ENCODE results near the gene RAB3A. TPM values are rescaled to one million over a fixed set of nuclear protein-coding genes. Genes with fewer than 3 reads are reported as not detected.
"Not testable (repeated sequence)": the region's sequence is repeated elsewhere in the genome, so short reads cannot be mapped to it uniquely, and the experiment has no call there.

The RAB3A gene
- total RNA-seq, 1 donor from 2014 or later: 9.6 TPM

DNA sequence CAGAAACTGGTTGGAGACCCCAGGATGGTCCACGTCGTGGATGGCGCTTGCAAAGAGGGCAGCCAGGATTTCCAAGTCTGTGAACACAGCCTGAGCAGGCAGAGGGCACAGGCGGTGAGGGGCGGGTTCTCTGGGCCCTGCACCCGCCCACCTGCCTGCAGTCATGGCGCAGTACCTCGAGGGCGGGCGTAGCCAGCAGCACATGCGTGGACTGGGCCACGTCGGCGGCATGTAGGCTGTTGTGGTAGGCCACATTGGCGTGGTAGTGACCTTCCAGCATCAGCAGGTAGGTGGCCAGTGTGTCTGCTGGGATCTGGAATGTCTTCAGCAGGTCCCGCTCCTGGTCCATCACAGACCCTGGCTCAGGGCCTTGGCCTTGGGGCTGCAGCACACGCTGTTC, 14.3 kb upstream of the RAB3A start:
- Mint-ChIP-seq H3K4me1 (peaks cover 7% of the 10 kb centered on the region), H3K36me3 (ENCODE audit: low read depth) (no peaks in the 10 kb centered on the region), H3K9me3 (no peaks in the 10 kb centered on the region), H3K4me3 (no peak overlapping the region), H3K27ac (no peak overlapping the region), H3K27me3 (peaks cover 18% of the 10 kb centered on the region)
- DNase-seq: no peak
- intact Hi-C loops (cut with micrococcal nuclease): no loop called here

DNA sequence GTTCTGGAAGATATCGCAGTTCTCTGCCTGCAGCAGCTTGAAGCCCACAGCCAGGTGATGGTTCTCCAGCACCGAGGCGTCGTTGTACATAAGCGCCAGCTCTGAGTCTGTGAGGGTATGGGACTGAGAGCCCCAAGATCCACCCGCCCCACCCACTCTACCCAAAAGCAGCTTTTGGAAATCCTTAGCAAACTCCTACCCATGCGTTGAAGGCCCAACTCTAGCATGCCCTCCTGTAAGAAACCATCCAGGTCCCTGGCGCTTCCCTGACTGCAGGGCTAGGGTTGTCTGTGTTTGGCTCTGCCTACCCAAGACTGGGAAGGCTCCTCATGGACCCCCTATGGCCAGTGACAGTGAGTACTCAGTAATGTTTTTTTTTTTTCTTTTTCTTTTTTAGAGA, 12.9 kb upstream of the RAB3A start:
- no peaks in the 10 kb centered on the region for H3K36me3 Mint-ChIP-seq (ENCODE audit: low read depth)
- DNase-seq: no peak
- no peak overlapping the region for H3K27ac Mint-ChIP-seq
- H3K4me1 Mint-ChIP-seq: peaks cover 7% of the 10 kb centered on the region
- no peaks in the 10 kb centered on the region for H3K9me3 Mint-ChIP-seq
- H3K27me3 Mint-ChIP-seq: peaks cover 15% of the 10 kb centered on the region
- intact Hi-C loops (cut with micrococcal nuclease): no loop called here
- H3K4me3 Mint-ChIP-seq: no peak overlapping the region

DNA sequence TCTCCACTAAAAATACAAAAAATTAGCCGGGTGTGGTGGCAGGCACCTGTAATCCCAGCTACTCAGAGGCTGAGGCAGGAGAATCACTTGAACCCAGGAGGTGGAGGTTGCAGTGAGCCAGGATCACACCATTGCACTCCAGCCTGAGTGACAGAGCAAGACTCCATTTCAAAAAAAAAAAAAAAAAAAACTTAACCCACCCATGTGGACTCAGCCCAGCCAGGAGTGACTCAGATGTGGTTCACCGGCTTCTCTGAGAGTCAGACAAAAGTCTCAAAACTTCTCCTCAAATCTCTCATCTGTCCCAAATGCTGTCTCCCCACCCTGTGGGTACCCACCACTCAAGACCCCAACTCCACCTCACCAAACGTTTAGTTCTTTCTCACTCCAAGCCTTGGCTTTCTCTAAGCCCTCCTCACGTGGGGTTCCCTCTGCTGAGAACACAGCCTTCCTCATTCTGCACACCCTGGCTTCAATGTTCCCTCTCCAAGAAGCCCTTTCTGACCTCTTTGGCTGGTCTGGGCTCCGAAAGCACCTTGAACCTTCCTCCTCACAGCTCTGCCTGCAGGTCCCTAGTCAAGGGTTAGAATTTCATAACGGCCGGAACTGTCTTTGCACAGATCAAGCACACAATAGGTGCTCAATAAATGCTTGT, 11.1 kb upstream of the RAB3A start:
- no peak overlapping the region for H3K27ac Mint-ChIP-seq
- H3K4me3 Mint-ChIP-seq: no peak overlapping the region
- intact Hi-C loops (cut with micrococcal nuclease): no loop called here
- peaks cover 5% of the 10 kb centered on the region for H3K4me1 Mint-ChIP-seq
- H3K9me3 Mint-ChIP-seq: no peaks in the 10 kb centered on the region
- no peaks in the 10 kb centered on the region for H3K36me3 Mint-ChIP-seq (ENCODE audit: low read depth)
- DNase-seq: no peak
- H3K27me3 Mint-ChIP-seq: peaks cover 8% of the 10 kb centered on the region

DNA sequence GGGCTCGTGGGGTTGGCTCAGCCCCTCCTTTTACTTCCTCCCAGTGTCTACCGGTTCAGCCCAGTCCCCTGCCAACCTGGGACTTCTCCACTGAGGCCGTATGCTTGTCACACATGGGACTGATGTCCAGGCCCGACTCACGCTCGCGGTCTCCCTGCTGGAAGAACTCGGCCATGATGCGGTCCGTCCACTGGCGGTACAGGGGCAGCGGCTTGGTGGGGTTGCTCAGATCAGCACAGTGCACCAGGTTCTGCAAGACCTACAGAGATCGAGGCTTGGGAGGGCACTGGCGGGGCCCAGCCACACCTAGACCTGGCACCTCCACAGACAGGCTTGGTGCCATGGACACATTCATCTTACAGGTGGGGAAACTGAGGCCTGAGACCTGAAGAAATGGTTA, 7.8 kb upstream of the RAB3A start:
- no peak overlapping the region for H3K27ac Mint-ChIP-seq
- no peak overlapping the region for H3K4me3 Mint-ChIP-seq

DNA sequence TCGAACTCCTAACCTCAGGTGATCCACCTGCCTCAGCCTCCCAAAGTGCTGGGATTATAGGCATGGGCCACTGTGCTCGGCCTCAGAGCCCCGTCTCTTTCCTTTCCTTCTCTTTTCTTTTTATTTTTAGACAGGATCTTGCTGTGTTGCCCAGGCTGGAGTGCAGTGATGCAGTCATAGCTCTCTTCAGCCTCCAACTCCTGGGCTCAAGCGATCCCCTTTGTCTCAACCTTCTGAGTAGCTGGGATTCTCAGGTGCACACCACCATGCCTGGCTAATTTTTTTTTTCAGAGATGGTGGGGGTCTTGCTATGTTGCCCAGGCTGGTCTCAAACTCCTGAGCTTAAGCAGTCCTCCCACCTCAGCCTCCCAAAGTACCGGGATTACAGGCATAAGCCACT, 6.1 kb upstream of the RAB3A start:
- DNase-seq; H3K27me3 Mint-ChIP-seq; H3K4me1 Mint-ChIP-seq; intact Hi-C loops (cut with micrococcal nuclease); H3K27ac Mint-ChIP-seq; H3K36me3 Mint-ChIP-seq (ENCODE audit: low read depth); H3K9me3 Mint-ChIP-seq; H3K4me3 Mint-ChIP-seq: not testable (repeated sequence)

More for the DNA sequence above, 7.8 kb upstream of the RAB3A start:
- Mint-ChIP-seq H3K27me3 (peaks cover 10% of the 10 kb centered on the region), H3K9me3 (no peaks in the 10 kb centered on the region), H3K4me1 (peaks cover 5% of the 10 kb centered on the region), H3K36me3 (ENCODE audit: low read depth) (no peaks in the 10 kb centered on the region)
- no peak for DNase-seq
- intact Hi-C loops (cut with micrococcal nuclease): no loop called here

DNA sequence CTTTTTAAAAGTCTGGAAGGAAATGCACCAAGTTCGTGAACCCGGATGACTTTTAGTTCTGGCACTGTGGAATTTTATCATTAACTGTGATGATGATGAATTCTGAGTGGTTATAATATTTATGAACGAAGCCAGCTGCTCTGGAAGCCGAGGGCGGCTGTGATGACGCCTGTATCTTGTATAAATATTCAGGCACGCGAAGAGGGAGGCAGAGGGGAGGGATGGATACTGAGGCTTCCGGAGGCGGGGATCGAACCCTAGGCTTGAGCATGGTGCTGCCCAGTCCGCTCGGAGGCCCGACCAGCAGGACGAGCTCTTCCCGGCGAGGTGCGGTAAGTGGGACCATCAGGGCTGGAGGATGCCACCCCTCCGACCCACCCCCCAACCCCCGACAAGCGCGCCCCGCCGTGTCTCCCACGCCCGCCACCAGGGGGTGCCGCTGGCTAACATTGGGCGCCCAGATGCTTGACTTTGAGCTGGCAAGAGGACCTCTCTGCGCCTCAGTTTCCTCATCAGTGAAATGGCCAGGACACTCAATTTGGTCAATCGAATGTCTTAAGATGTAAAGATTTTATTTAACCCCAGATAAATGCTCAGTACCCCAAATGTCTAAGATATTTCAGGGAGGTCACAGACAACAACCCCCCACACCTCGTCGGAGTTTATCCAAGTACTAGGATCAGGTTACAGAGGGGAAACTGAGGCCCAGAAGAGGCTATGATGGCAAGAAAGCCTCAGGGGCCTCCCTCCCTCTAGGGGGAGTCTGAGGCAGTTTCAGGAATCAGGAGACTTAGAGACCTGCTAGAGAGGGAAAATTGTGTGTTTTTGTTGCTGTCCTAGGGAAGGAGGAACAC, 4.5 kb upstream of the RAB3A start:
- Mint-ChIP-seq H3K9me3 (no peaks in the 10 kb centered on the region), H3K27ac (no peak overlapping the region), H3K27me3 (peaks cover 5% of the 10 kb centered on the region), H3K4me3 (no peak overlapping the region), H3K4me1 (peaks cover 6% of the 10 kb centered on the region), H3K36me3 (ENCODE audit: low read depth) (no peaks in the 10 kb centered on the region)
- intact Hi-C loops (cut with micrococcal nuclease): loop anchor here (1.0 kb wide), 1 partner anchor 43 kb away; no protein-coding TSS in a partner anchor
- DNase-seq: peak; percentile 88

DNA sequence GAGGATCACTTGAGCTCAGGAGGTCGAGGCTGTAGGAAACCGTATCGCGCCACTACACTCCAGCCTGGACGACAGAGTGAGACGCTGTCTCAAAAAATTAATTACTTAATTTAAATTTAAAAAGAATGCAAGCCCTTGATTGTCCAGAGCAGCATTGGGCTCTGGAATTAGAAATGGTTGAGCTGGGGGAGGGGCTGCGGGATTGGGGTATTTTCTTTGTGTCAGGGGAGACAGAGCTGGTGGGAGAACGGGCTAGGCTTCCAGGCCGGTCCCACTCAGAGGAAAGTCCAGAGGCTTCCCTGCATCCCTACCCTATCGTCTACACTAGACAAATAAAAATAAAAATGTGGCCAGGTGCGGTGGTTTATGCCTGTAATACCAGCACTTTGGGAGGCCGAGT, 2.2 kb upstream of the RAB3A start:
- Mint-ChIP-seq H3K9me3 (no peaks in the 10 kb centered on the region), H3K4me3 (no peak overlapping the region), H3K27me3 (peaks cover 5% of the 10 kb centered on the region), H3K27ac (no peak overlapping the region), H3K4me1 (peaks cover 21% of the 10 kb centered on the region), H3K36me3 (ENCODE audit: low read depth) (peaks cover 8% of the 10 kb centered on the region)
- no peak for DNase-seq
- intact Hi-C loops (cut with micrococcal nuclease): no loop called here

DNA sequence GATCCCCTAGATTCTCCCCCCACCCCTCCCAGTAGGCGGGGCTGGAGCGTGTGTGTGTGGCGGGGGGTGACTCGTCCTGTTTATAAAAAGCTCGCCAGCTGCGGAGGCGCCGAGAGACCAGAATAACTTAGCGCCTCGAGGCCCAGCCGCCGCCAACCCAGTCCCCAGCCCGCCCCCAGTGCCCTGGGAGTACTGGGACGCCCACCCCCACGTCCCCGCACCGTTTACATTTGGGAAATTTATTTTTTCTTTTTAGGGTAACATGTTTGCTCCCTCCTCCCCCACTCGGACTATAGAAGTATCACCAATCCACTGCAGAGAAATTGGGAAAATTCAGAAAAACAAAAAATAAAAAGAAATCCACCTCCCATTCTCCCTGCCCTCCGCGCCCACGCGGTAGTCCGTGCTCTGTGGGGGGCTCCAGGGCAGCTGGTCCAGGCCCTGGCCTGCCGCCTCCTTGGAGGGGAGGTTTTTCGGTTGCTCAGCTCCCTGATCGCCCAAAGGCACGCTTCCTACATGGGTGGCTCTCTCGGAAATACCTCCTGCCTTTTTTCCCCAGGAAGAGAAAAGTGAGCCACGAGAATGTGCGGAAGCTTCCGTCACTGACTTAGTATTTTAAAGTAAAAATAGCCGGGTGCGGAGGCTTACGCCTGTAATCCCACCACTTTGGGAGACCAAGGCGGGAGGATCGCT, 1.5 kb upstream of the RAB3A start:
- intact Hi-C loops (cut with micrococcal nuclease): loop anchor here (2.0 kb wide), 2 partner anchors 19 to 73 kb away; no protein-coding TSS in a partner anchor
- peaks cover 21% of the 10 kb centered on the region for H3K4me1 Mint-ChIP-seq
- H3K4me3 Mint-ChIP-seq: peak overlapping the region; percentile 84
- H3K27ac Mint-ChIP-seq: peak overlapping the region; percentile 95
- DNase-seq: peak; percentile 87
- peaks cover 5% of the 10 kb centered on the region for H3K27me3 Mint-ChIP-seq
- no peaks in the 10 kb centered on the region for H3K9me3 Mint-ChIP-seq
- peaks cover 9% of the 10 kb centered on the region for H3K36me3 Mint-ChIP-seq (ENCODE audit: low read depth)

DNA sequence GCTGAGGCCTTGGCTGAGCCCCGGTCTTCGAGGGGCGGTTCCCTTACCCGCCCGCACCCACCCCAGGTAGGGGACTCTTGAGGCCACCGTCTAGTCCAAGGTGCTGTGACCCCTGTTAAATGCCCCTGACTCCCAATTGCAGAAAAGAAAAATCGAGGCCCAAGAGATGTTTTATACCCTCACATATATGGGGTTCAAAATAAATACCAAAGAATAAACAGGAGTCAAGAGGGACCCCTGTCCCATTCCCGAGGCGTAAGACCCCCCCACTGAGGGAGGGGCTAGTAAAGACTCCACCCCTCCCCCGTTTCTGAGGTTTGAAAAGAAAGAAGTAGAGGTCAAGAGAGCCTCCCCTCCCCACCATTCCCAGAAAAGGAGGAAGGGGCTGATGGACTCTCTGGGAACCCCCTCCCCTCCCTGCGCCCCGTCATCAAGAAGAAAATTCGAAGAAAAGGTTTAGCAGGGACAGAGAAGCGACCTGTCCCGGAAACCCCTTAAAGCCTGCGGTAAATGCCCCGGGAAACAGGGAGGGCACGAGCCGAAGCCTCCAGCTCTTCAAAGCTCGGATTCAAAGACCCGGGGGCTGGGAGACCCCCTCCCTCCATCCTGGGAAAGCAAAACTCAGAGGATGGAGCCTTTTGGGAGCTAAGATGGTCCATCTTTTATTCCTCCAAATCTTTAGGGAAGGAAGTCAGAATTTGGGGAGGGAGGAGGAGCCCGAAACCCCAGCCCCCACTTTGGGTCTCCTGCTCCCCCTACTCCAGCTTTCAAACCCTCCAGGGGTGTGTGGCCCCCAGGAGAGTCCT, 755 bp upstream of the RAB3A start:
- H3K27me3 Mint-ChIP-seq: peaks cover 3% of the 10 kb centered on the region
- peak overlapping the region; percentile 95 for H3K27ac Mint-ChIP-seq
- no peaks in the 10 kb centered on the region for H3K9me3 Mint-ChIP-seq
- H3K36me3 Mint-ChIP-seq (ENCODE audit: low read depth): peaks cover 10% of the 10 kb centered on the region
- H3K4me1 Mint-ChIP-seq: peaks cover 21% of the 10 kb centered on the region
- H3K4me3 Mint-ChIP-seq: peak overlapping the region; percentile 84
- peak; percentile 88 for DNase-seq
- intact Hi-C loops (cut with micrococcal nuclease): loop anchor here (1.0 to 5.0 kb wide), 5 partner anchors 12 to 213 kb away; partner anchors contain the start of genes LSM4 and SSBP4

DNA sequence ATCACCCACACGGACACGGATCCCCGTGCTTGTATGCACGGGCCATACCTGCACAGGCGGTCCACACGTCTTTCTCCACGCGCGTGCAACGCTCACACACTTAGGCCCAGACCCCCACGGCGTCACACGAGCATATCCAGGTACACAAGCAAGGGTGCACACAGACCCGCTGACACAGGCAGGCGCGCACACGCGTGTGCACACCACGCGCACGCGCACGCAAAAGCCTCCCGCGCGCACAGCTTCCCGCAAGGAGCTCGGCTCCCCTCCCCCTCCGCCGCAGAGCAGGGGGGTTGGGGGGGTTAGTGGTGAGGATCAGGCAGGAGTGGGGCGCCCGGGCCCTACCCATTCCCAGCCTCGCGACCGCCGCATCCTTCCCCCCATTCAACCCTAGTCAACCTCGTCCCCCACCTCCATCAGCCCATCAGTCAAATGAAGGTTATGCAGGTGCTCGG, 407 bp downstream of the RAB3A start:
- peak overlapping the region; percentile 97 for H3K4me3 Mint-ChIP-seq
- peaks cover 12% of the 10 kb centered on the region for H3K36me3 Mint-ChIP-seq (ENCODE audit: low read depth)
- peak overlapping the region; percentile 87 for H3K27ac Mint-ChIP-seq
- DNase-seq: peak; percentile 88
- peaks cover 21% of the 10 kb centered on the region for H3K4me1 Mint-ChIP-seq
- H3K27me3 Mint-ChIP-seq: peaks cover 3% of the 10 kb centered on the region
- H3K9me3 Mint-ChIP-seq: no peaks in the 10 kb centered on the region
- intact Hi-C loops (cut with micrococcal nuclease): loop anchor here (1.0 to 5.0 kb wide), 2 partner anchors 137 to 214 kb away; partner anchors contain the start of genes PGPEP1 and SSBP4

DNA sequence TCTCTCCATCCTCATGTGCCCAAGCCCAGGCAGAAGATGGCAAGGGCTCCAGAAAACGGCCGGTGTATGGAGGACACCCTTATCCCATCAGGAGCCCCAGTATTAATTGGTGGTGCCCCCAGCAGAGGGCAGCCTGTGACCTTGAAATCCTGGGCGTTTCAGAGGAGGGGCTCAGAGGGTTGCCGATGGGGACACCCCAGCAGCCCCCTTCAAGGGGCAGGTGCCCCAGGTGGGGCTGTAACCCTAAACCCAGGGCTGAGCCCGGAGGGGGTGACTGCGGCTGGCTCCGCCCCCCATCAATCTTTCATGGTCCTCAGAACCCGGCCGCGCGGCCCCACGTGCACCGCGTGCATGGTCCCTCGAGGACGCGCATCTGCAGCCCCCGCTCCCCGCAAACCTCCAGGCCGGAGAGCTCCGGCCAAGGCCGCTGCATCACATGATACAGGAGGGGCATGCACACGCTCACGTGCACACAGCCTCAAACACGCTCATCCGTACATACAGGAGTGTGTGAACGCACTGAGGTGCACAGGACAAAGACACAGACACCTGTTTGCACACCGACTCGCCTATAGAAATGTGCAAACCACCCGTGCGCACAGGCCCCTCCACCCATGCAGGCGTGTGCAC, 949 bp downstream of the RAB3A start:
- peak overlapping the region; percentile 97 for H3K4me3 Mint-ChIP-seq
- peak overlapping the region; percentile 87 for H3K27ac Mint-ChIP-seq
- DNase-seq: peak; percentile 78
- peaks cover 23% of the 10 kb centered on the region for H3K4me1 Mint-ChIP-seq
- no peaks in the 10 kb centered on the region for H3K9me3 Mint-ChIP-seq
- intact Hi-C loops (cut with micrococcal nuclease): loop anchor here (1.0 to 5.0 kb wide), 2 partner anchors 137 to 214 kb away; partner anchors contain the start of genes PGPEP1 and SSBP4
- H3K36me3 Mint-ChIP-seq (ENCODE audit: low read depth): peaks cover 17% of the 10 kb centered on the region
- peaks cover 2% of the 10 kb centered on the region for H3K27me3 Mint-ChIP-seq

DNA sequence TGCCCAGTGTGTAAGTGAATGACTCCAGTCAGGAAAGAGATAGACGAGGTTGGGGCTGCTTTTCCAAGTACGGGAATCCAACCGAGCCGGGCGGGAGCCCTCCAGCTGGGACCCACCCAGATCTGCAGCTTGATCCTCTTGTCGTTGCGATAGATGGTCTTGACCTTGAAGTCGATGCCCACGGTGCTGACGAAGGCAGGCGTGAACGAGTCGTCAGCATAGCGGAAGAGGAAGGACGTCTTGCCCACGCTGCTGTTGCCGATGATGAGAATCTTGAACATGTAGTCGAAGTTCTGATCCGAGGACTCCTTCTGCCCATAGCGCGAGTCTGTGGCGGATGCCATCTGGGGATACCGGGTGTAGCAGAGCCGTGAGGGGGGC, 1.5 kb downstream of the RAB3A start:
- intact Hi-C loops (cut with micrococcal nuclease): loop anchor here (5.0 kb wide), 1 partner anchor 215 kb away; the partner anchor contains the start of gene SSBP4
- no peak for DNase-seq
- no peaks in the 10 kb centered on the region for H3K9me3 Mint-ChIP-seq
- peaks cover 2% of the 10 kb centered on the region for H3K27me3 Mint-ChIP-seq
- H3K36me3 Mint-ChIP-seq (ENCODE audit: low read depth): peaks cover 18% of the 10 kb centered on the region
- peaks cover 23% of the 10 kb centered on the region for H3K4me1 Mint-ChIP-seq
- H3K4me3 Mint-ChIP-seq: peak overlapping the region; percentile 97
- no peak overlapping the region for H3K27ac Mint-ChIP-seq

DNA sequence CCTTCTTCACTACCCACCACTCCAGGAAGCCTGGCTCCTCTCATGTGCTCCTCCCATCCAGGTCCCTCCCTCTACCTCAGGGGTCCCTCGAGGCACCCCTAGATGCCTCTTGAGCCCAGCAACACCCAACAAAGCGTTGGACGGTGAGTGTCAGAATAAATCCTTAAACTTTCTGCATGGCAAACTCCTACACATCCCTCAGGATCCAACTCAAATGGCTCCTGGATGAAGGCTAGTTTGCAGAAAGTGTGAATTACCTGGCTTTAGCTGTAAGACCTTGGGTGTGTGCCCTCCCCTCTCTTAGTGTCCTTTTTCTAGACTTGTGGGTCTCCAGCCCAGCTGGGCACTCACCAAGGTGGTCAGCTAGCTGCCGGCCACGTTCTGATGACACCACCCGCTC, 5.5 kb downstream of the RAB3A start:
- H3K4me3 Mint-ChIP-seq: no peak overlapping the region
- peaks cover 29% of the 10 kb centered on the region for H3K4me1 Mint-ChIP-seq
- no peaks in the 10 kb centered on the region for H3K9me3 Mint-ChIP-seq
- no peak overlapping the region for H3K27ac Mint-ChIP-seq
- no peaks in the 10 kb centered on the region for H3K27me3 Mint-ChIP-seq
- peaks cover 18% of the 10 kb centered on the region for H3K36me3 Mint-ChIP-seq (ENCODE audit: low read depth)
- intact Hi-C loops (cut with micrococcal nuclease): no loop called here
- DNase-seq: no peak

All from activated CD4-positive, alpha-beta T cell treated with anti-CD3 and anti-CD28 coated beads, Interleukin-2, amount 10 ng/mL, durations not matched to agents 24 days and 14 days (primary cell).